Nucleus accumbens (tissue), 56 donors: Measurements from ENCODE around the gene TSPAN33.
"Not testable (repeated sequence)": the region's sequence is repeated elsewhere in the genome, so short reads cannot be mapped to it uniquely, and the experiment has no call there.

Experiments
- DNase-seq, 56 donors: peaks; one replicate each; lab custom pipeline; 2025; lab: John Stamatoyannopoulos, UW

Gene TSPAN33

DNA sequence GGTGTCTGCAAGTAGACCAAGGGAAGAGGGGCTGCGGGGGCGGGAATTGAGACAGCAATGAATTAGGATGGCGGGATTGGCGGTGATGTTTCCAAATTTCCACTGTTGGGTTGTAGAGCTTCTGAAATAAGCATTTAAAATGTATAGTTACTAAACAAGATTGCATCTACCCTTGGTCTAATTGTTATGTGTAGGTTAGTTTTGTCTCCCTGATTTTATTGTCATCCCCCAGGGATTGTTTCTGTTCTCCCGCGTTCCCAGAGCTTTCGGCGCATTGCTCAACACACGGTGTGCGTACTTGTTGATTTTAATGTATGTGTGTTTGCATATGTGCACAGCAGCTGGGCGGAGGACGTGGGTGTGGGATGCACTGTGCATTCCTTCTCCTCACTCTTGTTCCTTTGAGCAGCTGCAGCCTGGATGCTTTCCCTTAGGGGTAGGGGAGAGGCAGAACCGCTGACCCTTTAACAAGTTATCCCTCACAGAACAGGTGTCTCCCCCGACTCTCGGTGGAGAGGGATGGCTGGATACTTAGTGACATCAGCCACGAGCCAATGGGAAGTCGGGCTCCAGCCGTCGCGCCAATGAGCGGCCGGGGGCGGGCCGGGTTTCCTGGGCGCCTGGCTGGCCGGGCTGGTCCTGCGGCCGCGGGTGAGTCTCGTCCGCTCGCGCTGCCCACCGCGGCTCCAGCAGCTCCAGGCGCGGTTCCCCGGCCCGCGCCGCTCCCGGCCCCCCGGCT lies at the start of gene TSPAN33:
Gene TSPAN33 (plus strand): TSS at position 613 of the 739 bp plus-strand sequence. CDS start 274 bp downstream, outside the sequence.
- peak; percentile 19 to 88 (median 69) for DNase-seq

- DNase-seq, result no peak
Measured at GRCh38 chr7:129095258-129095657, 49.2 kb upstream of the TSPAN33 start.

GRCh38 chr7:129098409-129099084 lies 46.0 kb upstream of the TSPAN33 start:
- no peak for DNase-seq

GRCh38 chr7:129100827-129101166 lies 43.7 kb upstream of the TSPAN33 start:
- no peak for DNase-seq

DNA sequence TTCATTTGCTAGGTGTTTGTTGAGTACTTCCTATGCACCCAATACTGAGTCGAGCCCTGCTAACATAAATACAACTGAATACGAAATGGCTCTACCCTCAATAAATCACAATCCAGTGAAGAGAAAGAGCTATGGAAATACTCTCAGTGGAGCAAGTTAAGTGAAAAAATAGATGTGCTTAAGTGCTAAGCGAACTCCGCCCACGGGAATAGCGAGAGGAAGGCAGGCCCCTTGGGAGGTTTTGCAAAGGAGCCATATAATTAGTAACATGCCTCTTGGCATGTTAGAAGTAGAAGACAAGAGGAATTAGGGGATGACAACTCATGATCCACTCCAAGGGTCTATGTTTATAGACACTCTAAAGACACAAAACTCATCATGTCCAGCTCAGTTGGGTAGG lies 42.8 kb upstream of the TSPAN33 start:
- no peak for DNase-seq

DNA sequence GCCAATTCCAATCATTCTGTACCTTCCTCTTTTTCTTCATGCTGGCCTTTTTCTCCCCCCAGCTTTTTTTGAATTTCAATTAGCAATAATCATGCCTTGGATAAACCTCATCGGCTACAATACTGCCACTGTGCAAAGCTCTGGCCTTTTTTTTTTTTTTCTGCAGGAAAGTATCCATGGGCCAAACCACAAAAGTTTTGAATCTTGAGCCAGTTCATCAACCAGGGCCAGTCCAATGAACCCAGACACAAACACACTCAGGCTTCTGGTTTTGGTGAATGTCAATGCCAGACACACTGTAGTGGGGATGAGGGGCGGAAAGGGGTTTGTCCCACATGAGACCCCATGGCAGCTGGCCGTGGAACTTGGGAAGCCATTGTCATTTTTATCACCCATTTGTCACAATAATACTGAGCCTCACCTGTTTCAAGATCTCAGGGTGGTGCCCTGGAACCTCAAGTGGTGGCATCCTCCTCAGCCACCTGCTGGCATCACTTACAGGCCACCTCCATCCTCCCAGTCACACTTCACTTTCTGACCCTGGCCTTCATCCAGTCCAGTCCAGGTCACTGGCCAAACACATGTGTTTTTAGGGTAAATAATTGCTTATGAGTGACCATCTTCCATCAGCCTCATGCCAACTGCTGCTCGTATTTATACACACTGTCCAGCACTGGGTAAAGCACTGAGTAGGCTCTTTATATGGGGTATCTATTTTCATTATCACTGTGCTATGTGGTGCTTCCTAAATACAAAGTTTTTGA lies 40.8 kb upstream of the TSPAN33 start:
- DNase-seq, result no peak

GRCh38 chr7:129108581-129108980 lies 35.9 kb upstream of the TSPAN33 start:
- no peak for DNase-seq

GRCh38 chr7:129110258-129110981 lies 34.1 kb upstream of the TSPAN33 start:
- DNase-seq, result peak in 2 of 56 donors; percentile 2 to 34

GRCh38 chr7:129110982-129111376 lies 33.5 kb upstream of the TSPAN33 start:
- DNase-seq, result no peak

DNA sequence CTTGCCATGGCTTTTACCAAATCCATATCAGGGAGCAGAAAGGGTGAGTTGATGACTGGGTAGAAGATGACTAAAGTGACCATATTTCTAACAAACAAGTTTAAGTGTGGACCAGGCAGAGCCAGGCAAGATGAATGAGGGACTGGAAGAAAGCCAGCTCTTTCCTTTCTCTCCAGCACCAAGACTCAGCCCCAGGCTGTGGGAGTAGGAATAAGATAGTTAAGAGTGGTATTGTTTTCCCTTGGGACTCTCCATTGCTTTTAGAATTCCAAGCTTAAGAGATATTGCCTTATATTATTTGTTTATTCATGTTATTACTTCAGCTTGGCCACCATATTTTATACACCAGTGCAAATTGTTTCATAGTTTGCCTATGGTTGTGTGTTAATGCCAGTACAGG lies 28.8 kb upstream of the TSPAN33 start:
- no peak for DNase-seq

DNA sequence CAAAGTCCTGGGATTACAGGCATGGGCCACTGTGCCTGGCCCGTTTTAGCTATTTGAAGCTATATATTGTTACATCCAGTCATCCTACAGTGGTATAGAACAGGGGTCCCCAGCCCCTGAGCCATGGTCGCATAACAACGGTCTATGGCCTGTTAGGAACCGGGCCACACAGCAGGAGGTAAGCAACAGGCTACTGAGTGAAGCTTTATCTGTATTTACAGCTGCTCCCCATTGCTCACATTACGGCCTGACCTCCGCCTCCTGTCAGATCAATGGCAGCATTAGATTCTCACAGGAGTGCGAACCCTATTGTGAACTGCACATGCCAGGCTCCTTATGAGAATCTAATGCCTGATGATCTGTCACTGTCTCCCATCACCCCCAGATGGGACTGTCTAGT lies 26.3 kb upstream of the TSPAN33 start:
- DNase-seq, result no peak

DNA sequence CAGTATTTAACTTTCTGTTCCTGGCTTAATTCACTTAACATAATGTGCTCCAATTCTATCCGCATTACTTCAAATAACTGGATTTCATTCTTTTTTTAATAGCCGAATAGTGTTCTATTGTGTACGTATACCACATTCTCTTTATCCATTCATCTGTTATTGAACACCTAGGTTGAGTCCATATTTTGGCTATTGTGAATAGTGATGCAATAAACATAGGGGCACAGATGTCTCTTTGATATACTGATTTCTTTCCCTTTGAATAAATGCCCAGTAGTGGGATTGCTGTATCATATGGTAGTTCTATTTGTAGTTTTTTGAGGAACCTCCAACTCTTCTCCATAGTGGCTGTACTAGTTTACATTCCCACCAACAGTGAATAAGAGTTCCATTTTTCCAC lies 25.5 kb upstream of the TSPAN33 start:
- no peak for DNase-seq

- not testable (repeated sequence) for DNase-seq
Measured at GRCh38 chr7:129121501-129122077, 22.9 kb upstream of the TSPAN33 start.

DNA sequence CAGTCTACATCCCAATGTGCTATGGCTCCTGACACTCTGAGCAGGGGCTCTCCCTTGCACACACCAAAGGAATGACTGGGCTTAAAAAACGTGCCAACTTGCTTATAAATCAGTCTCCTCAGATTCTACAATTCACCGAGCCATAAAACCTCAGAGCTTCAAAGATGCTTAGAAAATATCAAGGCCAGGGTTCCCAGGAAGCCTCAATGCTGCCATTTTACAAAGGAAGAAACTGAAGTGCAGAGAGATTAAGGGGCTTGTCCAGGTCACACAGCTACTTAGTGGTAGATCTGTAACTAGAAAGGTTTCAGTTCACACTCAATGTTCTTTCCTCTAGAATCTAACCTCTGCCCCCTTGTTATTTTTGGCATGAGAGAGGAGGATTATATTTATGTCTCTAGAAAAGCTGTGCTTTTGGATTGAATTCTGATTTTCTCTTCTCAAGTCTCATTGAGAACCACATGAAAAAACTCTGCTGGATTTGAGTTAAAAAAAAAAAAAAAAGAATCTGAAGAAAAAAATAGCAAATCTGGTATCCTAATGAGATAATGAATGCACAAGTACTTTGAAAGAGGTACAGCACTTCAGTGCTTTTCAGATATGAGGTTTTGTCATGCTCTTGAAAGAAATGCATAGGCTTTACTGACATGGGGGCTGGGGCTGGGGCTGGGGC lies 22.3 kb upstream of the TSPAN33 start:
- no peak for DNase-seq

DNA sequence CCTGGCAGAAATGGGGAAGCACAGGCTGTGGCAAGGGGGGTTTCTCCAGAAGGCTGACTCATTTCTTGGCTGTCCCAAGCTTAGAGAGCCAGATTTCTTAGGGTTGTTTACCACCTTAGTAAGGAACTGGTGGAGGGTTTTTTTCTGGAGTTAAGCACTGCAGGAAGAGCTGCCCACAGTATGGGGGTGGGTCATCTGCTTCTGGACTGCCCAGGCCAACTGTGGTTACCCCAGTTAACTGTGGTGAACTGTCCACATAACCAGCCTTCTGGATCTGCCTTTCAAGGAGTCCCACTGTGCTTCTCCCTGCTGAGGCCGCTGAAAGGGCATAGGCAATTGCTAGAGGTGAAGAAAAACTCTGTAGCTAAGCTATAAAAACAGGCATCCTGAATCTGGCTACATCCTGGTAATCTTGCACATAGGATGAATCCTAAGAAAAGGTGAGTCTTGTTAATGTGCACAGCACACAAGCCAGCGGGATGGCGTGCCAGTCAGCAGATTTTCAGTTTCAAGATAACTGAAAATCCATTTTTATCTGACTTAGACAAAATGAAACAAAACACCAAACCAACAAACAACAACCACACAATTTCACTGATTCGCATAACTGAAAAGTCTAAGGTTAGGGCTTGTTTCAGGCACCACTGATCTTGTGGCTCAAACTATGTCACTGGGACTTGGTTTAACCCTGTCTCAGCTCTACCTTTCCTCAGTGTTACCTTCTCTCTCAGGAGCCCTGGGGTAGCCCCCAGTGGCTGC lies 21.6 kb upstream of the TSPAN33 start:
- peak in 2 of 56 donors; percentile 10 to 15 for DNase-seq

DNA sequence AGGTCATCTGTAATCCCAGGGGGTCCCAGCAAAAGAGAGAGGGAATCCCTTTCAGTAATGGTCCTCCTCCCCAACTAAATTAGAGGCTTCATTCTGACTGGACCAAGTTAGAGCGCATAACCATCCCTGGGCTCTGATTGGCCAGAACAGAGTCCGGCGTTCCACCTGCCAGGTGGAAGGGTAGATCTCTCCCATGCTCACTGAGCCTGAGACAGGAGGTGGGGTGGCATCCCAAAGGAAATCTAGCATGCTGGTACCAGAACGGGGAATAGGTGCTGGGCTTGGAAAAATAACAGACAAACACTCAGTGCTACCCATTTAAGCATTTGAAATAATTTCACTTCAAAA lies 21.0 kb upstream of the TSPAN33 start:
- DNase-seq, result no peak

- DNase-seq, result no peak
Measured at GRCh38 chr7:129126314-129126713, 18.2 kb upstream of the TSPAN33 start.

DNA sequence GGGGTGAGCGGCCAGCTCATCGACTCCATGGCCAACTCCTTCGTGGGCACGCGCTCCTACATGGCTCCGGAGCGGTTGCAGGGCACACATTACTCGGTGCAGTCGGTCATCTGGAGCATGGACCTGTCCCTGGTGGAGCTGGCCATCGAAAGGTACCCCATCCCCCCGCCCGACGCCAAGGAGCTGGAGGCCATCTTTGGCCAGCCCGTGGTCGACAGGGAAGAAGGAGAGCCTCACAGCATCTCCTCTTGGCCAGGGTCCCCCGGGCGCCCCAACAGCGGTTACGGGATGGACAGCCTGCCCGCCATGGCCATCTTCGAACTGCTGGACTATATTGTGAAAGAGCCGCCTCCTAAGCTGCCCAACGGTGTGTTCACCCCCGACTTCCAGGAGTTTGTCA lies 17.4 kb upstream of the TSPAN33 start:
- no peak for DNase-seq

- DNase-seq, result no peak
Measured at GRCh38 chr7:129127601-129128000, 16.9 kb upstream of the TSPAN33 start.
